Heart left ventricle (tissue), 13 donors: ENCODE results near the gene DAD1.

Experiments
- CTCF ChIP-seq, 12 donors: fragments of 200-600 bp; sonication (generic) in 4 of 12; IDR thresholded peaks; one replicate each; pipeline versions ENCODE4 v1.5.0 to v1.8.0; 2018 to 2022; ENCODE audit warnings: antibody characterized with exemption in 12 of 12, mild to moderate bottlenecking in 5 of 12
- POLR2A ChIP-seq, 2 donors: fragments of 450-650 bp; IDR thresholded peaks; one replicate each; pipeline ENCODE4 v1.6.1; 2017; ENCODE audit warnings: antibody characterized with exemption in 2 of 2, mild to moderate bottlenecking in 2 of 2, moderate library complexity in 2 of 2
- donor health status: ischemic (EF 13 %, LVEDD 7.1; RV severe dilation, severe dysfunction).
- donor health status: DM: no; HTN: yes; CAD: no.
- donor health status: DM: no; HTN: no; CAD: no.
- donor health status: ischemic (EF 25% LVEDD 6.9; RV normal size, moderate dysfunction).
- donor health status: ischemic (EF 25% LVEDD 5.7; RV mildly dilated, moderate dysfunction).
- donor health status: ischemic (EF 35%, LVEDD 5.7; RV mildly dilated, moderate dysfunction).
- donor health status: nonischemic (EF 11% LVEDD 7.7; RV severe dilation, severe dysfunction).
- donor health status: DM: yes; HTN: yes; CAD: no.
- donor health status: PGD.
- donor health status: ischemic (EF 29% LVEDD 5.4; RV normal size, mild dysfunction).
- donor health status: nonischemic (EF 23%, LVEDD 6.1; RV moderate dilation, normal function).

GRCh38 chr14:22554498-22555383, 34.3 kb downstream of the DAD1 start:
- TF ChIP-seq CTCF (IDR thresholded peaks at IDR 0.05) (no peak), POLR2A (IDR thresholded peaks at IDR 0.05) (no peak)
